Stimulated activated CD4-positive, alpha-beta T cell treated with anti-CD3 and anti-CD28 coated beads, TNF-alpha, amount 100 ng/mL, for 1 hour (primary cell): ENCODE measurements around the gene KDM3A.
A peak's percentile ranks its signal among the peaks of the same experiment; 100 is the strongest.

Experiments used
- DNase-seq, 3 donors: peaks; one replicate each; pipeline ENCODE4 v3.0.0-alpha.2; 2020; ENCODE audit warnings: low read depth in 3 of 3, low spot score in 1 of 3

Gene KDM3A

GRCh38 chr2:86435531-86435930 lies 5.6 kb upstream of the KDM3A start:
- no peak for DNase-seq

- no peak for DNase-seq
These were observed 4.8 kb upstream of the KDM3A start for GRCh38 chr2:86436328-86436727.

- no peak for DNase-seq
These were observed 1.1 kb upstream of the KDM3A start for GRCh38 chr2:86439879-86440630.

- DNase-seq = peak in 1 of 3 donors; percentile 3
These were observed 266 bp downstream of the KDM3A start for GRCh38 chr2:86441392-86441881.

GRCh38 chr2:86441882-86442641 lies 891 bp downstream of the KDM3A start:
- DNase-seq = peak; percentile 18 to 46 (median 37)

GRCh38 chr2:86442642-86443005 lies 1.5 kb downstream of the KDM3A start:
- DNase-seq = peak; percentile 29 to 43 (median 33)

- DNase-seq = no peak
These were observed 2.6 kb downstream of the KDM3A start for GRCh38 chr2:86443631-86444350.

GRCh38 chr2:86445436-86445835 lies 4.3 kb downstream of the KDM3A start:
- no peak for DNase-seq

- no peak for DNase-seq
These were observed 4.9 kb downstream of the KDM3A start for GRCh38 chr2:86446060-86446459.

GRCh38 chr2:86453836-86454235 lies 12.7 kb downstream of the KDM3A start:
- DNase-seq = no peak

GRCh38 chr2:86454238-86454637 lies 13.1 kb downstream of the KDM3A start:
- no peak for DNase-seq

- DNase-seq = no peak
These were observed 14.0 kb downstream of the KDM3A start for GRCh38 chr2:86455181-86455580.

- no peak for DNase-seq
These were observed 20.0 kb downstream of the KDM3A start for GRCh38 chr2:86461042-86461743.

GRCh38 chr2:86464652-86465051 lies 23.5 kb downstream of the KDM3A start:
- no peak for DNase-seq

GRCh38 chr2:86466306-86466705 lies 25.1 kb downstream of the KDM3A start:
- DNase-seq = no peak

GRCh38 chr2:86468162-86469033 lies 27.2 kb downstream of the KDM3A start:
- DNase-seq = no peak

- DNase-seq = no peak
These were observed 29.7 kb downstream of the KDM3A start for GRCh38 chr2:86470890-86471289.

- no peak for DNase-seq
These were observed 30.5 kb downstream of the KDM3A start for GRCh38 chr2:86471637-86472036.

GRCh38 chr2:86476092-86476491 lies 34.9 kb downstream of the KDM3A start:
- no peak for DNase-seq

GRCh38 chr2:86476918-86477317 lies 35.7 kb downstream of the KDM3A start:
- DNase-seq = no peak
